Fibroblast of upper back skin (primary cell): ENCODE results near the gene ANKRD44.
"Not testable (repeated sequence)": the region's sequence is repeated elsewhere in the genome, so short reads cannot be mapped to it uniquely, and the experiment has no call there.

Experiments
- DNase-seq: peaks from one replicate; pipeline ENCODE4 v3.0.0-alpha.2; 2013

ANKRD44 gene

DNA sequence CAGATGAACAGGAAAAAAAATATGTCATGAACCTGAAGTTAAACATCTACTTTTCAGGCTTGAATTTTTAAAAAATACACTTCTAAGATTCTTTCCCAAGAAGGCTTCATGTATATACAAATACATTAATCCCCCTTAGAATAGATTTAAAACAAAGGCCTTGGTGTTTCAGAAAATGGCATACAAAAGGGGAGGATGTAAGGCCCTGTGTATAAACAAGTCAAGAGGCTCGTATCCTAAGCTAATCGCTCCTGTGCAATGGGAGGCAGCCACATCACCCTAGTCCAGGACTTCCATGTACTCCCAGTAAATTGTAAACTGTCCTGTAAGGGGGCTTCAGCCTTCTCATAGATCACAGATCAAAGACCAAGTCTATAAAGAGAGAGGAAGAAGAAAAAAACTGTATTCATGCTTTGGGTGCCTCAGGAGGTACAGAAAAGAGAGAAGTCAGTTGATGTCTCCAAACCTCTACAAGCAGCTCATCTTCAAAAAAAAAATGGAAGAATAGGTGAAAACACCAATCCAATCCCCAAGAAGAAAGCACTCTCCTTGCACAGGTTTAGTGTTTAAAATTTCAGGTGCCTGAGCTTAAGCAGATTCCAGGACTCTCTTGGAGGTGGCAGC is 53.9 kb downstream of the ANKRD44 start:
- DNase-seq = no peak

DNA sequence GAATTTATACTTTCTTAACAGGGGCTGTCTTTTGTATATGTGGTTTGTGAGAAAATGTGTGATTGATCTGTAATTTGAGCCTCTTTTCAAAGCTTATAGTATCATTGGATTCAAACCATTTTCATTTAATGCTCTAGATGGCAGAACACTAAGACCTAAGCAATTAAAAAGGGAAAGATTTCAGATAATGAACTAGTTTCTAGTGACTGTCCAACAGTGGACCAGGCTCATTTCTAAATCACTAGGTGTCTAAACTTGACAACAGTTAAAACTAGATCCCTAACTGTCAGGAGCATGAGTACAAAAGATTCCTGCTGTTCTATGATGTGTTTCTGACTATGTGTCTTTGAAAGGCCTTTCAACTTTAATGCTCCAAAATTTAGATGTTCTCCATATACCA is 54.6 kb downstream of the ANKRD44 start:
- DNase-seq = no peak

DNA sequence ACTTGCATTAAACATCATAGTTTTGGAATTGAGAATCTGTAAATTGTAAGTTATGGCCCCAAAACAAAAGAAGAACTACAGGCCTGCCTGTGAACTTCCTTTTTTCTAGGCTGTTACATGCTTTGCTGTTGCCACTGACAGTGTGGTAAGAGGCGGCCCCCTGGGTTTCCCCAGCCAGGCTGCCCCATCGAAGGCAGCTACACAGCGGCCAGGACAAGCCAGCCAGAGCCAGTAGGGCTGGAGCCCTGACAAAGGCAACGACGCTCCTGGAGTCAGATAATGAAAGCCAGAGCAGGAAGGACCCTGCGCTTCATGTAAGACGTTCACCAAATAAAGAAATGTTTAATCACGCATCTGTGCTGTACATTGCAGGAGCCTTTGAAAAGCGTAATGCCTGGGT is 55.0 kb downstream of the ANKRD44 start:
- DNase-seq = peak; percentile 75

DNA sequence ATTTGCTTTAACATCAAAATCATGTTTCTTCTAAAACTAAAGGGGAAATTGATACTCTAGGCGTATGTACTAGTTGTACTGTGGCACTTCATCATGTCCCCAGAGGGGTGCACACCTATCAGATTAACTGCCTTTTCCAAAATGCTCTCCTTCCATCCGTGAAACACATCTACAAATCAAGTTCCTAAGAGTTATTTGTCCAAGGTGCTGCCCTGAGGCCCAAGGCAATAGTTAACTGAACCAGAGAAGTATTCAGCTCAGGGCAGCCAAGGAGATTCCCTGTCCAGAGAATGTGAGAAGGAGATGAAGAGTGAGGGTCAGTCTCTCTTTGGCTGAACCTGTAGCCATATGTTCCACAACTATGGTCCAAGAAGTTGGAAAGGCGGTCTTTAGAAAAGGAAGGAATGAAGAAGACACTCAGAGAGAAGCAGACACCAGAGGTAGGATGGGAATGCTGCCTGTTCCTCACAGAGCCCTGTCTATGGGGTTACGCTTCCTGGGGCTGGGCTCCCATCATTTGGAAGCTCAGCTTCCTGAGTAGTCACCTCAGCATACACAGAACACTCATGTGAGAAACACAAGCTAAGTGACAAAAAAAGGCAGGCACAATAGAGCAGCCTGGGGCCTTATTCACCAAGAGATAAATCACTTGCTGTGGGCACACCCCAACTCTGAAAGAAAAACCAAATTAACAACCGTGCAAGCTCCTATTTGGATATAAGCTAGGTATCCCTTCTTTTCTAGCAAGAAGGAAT is 55.6 kb downstream of the ANKRD44 start:
- peak; percentile 7 for DNase-seq

DNA sequence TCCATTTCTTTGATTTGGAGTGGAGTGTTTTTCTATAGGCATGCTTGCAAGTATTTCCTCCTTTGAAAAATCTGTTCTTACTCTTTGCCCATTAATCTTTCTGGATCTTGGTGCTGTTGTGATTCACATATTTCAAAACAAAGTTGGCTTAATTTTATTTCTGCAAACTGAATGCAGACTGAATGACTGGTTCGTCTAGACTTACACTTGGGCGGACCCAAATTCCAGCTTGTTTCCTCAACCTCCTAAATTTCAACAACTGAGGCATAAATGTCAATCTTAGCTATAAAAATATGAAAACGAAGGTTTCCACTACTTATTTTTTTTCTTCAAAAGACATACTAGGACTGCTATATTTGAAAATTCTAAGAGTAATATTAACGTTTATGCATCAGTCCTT is 59.0 kb downstream of the ANKRD44 start:
- DNase-seq = peak; percentile 64

DNA sequence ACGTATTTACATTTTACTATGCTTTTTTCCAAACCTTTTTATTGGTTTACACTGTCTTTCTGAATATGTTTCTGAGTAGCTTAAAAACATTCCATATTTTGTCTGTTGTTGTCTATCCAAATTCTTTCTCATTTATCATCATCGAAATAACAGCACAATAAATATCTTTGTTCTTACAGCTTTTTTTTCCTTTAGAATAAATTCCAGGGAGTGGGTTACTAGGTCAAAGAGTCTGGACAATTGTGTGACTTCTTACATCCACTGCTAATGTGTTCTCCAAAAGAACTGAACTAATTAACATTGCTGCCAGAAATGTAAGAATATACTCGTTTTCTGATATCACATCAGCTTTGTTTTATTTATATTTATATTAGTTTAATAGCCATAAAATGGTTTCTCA is 59.4 kb downstream of the ANKRD44 start:
- DNase-seq = no peak

DNA sequence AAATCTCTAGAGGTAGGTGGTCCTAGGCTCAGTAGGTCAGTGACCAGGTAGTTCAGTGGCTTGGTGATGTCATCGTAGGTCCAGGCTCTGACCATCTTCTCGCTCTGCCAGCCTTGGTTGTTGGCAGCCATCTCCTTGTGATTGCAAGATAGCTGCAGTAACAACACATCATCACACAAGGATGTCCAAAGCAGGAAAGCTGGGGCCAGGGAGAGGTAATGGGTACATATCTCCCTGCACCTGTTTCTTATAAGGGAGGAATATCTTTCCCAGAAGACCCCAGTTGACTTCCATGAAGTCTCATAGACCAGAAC is 60.5 kb downstream of the ANKRD44 start:
- no peak for DNase-seq

DNA sequence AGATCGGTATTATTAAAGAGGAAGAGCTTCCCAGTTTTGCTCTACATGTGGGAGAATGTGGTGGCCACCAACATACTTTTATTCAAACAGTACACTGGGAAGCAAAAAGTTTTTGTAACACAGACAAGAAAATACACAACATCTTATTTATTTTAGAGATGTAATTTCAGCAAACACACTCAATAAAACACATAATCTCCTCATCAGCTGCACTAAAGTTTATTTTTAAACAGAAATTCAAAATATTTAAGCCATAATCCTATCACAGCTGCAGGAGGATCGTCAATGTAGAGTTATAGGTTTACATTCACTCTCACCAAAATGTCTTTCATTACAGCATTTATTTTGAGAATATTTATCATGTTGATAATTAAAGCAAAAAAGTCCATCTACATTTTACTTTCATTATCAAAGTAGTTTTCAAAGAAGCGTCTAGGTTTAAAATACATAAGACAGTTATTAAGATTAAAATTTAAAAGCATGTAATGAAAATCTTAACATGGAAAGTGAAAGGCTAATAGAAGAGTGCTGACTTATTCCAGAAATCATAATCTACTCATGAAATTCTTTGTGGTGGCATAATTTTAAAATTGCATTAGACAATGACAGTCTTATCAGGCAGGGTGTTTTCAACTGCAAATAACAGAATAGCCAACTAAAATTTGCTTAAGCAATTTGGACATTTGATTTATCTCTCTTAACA is 61.0 kb downstream of the ANKRD44 start:
- no peak for DNase-seq

DNA sequence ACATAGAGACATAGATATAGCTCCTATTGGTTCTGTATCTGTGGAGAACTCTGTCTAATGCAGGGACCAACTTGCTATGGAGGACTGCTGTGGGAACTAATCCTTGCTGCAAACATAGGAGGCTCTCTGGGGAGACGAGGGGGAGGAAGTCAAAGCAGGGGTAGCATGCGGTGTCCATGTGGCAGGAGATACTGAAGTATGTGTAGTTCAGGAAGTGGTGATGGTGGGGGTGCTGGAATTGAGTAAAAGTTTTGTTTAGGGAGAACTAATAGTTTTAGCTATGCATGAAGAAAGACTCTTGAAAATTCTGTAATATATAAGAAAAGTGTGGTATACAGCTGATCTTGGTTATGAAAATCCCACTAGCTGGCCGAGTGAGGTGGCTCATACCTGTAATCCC is 62.0 kb downstream of the ANKRD44 start:
- peak; percentile 62 for DNase-seq

DNA sequence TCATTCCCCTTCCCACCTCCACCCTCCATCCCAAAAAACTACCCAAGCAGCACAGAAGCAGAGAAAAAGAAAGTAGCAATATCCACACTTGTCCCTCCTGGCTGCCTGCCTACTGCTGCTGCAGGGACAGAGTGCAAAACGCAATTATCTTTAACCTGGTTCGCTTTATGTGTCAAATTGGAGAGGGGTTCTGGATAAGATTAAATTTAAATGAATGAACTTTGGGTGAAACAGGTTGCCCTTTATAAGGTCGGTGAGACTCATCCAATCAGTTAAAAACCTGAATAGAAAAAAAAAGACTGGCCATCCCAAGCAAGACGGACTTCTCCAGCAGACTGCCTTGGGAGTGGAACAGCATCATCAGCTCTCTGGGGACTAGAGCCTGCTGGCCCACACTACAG is 62.6 kb downstream of the ANKRD44 start:
- DNase-seq = no peak

DNA sequence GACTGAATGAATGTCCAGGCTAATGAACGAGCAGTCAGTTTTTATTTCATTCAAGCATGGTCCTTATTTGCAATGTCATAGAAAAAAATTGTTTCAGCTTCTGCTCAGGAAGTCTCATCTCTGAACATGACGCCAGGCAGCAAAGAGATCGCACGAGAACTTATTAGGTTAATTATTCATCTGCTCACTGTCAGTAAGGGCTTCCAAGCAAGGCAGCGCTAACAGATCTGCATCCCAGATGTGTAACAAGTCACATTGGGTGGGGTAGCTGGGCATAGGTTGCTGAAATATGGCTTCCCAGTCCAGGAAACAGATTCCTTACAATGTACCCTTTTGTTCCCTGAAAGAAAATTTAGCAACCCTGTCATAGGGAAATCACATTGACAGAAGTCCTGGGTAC is 63.5 kb downstream of the ANKRD44 start:
- DNase-seq = peak; percentile 7

DNA sequence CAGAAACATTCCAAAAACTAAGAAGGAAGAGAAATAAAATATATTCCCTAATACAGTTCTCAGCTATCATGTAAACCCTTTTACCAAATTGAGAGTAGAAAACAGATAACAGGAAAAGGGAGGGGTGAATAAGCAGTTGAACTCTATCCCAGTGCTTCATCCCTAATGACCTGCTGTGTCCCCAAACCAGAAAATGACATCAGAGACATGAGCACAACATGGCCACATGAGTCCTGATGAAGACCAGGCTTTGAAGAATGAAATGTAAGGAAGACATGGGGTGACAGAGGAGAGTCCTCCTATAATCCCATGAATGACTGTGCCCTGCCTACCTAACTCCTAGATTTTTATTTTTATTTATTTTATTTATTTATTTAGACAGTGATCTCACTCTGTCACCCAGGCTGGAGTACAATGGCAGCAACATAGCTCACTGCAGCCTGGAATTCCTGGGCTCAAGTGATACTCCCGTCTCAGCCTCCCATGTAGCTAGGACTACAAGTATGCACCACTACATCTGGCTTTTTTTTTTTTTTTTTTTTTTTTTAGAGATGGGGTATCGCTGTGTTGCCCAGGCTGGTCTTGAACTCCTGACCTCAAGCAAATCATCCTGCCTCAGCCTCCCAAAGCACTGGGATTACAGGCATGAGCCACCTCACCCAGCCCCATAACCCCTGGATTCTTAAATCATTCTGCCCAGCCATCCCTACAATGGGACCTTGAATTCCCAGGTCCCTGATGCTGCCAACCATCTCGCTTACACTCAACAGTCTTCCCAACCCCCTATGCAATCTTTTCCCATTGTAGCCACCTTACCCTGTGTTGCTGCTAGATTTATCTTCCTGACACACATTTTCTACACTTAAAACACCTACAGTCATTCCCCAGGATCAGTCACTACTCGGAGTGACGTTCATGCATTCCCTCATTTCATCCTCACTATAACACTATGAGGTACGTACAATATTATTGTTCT is 64.5 kb downstream of the ANKRD44 start:
- no peak for DNase-seq

DNA sequence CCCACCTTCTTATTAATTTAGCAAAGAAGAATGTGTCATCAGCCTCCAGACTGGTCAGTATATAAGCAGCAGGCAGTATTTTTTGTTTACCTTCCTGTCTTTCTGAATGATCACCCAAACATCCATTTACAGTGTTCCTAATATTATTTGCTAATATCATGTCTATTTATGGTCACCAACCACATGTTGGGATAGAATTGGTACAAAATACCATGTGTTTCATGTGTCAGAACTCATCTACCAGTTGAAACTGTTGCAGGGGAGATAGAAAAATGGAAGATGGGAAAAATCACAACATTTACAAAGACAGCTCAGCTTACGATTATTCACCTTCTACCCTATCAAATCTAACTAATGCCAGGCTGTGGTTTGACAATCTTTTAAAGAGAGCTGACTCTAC is 66.2 kb downstream of the ANKRD44 start:
- no peak for DNase-seq

DNA sequence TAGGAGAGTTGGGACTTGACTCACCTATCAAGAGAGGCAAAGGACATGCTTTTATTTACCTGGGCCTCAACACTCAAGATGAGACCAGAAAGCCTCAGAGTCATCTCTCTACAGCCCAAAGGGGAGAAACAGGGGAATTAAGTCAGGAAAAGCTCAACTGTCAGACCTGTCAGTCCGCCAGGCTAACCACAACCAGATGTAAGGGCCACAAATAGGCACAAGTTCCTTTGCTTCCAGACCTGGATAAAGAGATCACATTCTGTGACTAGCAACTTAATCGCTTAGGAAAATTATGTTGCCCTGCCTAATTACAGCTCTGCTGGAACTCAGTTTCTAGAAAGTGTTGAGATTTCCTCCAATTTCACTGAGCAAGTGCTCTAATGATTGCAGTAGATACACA is 67.9 kb downstream of the ANKRD44 start:
- peak; percentile 4 for DNase-seq

DNA sequence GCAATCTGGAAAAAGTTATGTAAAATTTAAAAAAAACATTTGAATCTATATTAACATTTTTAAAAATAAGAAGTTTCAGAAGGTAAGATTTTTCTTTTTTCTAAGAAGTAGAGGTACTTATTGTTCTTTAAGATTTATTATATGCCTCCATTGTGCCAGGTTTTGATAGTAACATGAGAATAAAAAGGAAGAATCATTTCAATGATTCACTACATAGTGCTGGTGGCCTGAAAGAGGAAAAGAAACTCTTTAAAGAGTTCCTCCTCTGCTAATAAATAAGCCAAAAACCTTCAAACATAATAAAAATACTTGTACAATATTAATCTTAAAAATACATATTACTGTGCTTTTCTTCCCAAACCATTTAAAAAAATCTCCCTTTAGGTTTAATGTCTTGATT is 69.0 kb downstream of the ANKRD44 start:
- no peak for DNase-seq

DNA sequence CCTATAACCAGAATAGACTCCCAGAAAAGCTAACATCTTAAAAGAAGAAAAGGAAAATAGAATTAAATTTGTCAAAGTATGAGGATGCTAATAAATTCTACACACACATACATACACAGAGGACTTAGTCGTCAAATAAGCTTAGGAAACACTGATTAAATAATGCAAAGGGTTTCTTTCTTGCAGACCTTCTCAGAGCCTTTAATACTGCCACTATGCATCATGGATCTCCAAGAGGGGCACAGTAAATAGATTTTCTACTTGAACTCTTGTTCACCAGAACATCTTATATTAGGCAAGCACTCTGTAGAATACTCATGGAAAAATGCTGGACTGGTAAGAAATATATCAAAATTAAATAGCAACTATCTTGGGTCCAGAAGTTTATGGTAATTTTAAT is 69.4 kb downstream of the ANKRD44 start:
- DNase-seq = no peak

DNA sequence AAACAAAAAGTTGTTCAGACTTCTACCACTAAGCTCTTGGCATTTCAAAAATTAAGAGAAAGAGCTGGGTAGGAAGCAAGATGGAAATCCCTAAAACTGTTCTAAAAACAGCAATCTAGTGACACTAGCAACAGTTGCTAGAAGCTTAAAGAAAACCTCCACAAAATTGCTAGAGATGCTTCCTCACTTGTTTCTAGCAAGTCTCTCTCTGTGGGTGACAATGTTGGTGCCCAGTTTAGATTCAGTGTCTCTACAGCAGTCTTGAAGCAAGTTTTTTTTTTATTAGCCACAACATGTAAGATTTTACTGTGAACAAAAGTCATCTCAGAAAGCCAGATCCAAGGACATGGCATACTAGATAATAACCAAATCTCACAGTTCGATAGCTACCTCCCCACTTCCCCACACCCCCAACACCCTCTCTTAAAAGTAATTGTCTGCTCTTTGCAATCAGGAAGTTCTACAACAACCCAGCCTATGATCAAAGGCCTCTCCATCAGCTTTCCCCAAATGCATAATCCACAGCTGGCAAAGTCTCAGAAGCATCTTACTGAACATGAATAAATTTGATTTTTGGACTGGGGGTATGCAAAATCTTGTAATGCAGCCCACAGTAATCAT is 70.0 kb downstream of the ANKRD44 start:
- DNase-seq = no peak

DNA sequence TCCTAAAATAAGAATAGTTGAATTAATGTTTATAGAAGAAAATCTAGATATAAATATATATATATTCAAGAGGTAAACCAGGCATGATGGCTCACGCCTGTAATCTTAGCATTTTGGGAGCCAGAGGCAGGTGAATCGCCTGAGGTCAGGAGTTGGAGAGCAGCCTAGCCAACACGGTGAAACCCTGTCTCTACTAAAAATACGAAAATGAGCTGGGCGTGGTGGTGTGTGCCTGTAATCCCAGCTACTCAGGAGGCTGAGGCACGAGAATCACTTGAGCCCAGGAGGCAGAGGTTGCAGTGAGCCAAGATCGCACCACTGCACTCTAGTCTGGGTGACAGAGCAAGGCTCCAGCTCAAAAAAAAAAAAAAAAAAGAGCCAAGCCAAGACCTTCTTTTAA is 70.6 kb downstream of the ANKRD44 start:
- not testable (repeated sequence) for DNase-seq

DNA sequence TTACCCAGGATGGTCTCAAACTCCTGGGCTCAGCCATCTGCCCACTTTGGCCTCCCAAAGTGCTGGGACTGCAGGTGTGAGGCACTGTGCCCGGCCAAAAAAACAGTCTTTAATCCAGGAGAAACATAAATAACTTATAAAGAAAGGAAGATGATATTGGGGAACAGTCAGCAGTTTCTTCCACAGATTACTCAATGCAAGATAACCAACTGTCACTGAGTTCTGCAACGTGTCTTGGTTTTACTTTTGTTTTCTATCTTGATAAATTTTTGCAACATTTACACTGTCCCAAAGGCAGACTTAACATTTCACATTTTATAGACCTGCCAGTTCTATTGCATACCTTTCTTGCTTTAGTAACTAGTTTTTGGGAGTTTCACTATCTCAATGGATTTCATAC is 71.1 kb downstream of the ANKRD44 start:
- DNase-seq = no peak

DNA sequence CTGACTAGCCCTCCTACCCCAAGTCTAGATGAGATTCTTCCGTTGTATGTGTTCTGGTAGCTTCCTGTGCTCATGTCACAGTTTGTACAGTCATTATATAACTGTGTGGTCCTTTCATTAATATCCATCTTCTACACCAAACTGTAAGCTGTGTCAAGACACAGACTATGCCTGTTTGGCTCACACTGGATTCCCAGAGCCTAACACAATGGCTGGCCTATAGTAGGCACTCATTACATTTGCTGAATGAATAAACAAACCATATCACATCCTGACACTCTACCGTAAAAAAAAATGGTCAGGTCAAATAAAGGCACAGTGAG is 72.6 kb downstream of the ANKRD44 start:
- DNase-seq = no peak

DNA sequence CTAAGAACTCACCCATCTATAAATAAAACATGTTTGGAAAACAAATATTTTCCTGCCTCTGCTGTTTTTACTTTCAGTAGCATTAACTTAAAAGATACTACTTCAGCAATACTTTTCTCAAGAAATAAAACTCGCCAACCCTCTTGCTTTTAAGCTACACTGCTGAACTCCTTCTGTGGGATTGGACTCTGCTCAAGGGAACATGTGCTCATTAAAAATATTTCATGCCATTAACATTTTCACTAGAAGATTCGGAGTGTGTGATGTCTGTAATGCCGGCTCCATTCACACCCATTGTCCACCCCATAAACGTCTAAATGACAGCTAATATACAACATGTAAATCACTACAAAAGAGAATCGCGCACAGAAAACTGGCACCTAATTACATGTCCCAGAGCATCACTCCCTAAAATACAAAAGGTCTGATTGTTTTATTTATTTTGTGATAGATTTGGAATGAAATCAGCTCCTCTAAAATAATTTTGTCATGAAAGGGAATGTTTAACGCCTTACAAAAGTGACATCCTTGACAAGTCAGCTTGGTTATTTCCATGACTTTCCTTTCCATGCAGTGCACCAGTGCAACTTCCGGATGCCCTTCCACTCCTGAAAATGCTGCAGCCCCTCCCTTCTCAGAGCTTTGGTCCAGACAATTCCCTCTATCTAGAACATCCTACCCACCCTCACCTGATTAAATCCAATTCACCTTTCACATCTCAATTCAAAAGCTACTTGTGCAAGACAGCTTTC is 73.1 kb downstream of the ANKRD44 start:
- no peak for DNase-seq

DNA sequence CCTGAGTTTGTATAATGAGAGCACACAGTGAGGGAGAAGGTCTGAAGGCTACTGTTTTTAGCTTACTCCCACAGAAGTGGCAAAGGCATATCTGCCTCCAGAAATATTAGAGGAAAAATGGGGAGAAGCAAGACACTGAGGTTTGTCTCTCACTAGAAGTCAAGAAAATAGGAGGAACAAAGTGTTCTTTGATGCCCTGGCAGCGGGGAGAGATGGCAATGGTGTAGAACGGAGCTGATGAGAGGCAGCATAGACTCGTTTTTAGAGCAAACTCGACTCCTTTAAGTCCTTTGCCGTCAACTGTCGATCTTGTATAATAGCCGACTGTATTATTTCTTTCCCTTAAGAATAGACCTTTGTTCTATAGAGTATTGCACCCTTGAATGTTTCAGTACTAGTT is 73.8 kb downstream of the ANKRD44 start:
- no peak for DNase-seq
